ENCODE measurements around the gene HIVEP2. TPM values are rescaled to one million over a fixed set of nuclear protein-coding genes. Genes with fewer than 3 reads are reported as not detected.

HIVEP2 gene
- total and polyA plus RNA-seq, 2 donors (not counting 1 experiment from before 2014, with no cell fraction given): 5.8 to 31.9 TPM

DNA sequence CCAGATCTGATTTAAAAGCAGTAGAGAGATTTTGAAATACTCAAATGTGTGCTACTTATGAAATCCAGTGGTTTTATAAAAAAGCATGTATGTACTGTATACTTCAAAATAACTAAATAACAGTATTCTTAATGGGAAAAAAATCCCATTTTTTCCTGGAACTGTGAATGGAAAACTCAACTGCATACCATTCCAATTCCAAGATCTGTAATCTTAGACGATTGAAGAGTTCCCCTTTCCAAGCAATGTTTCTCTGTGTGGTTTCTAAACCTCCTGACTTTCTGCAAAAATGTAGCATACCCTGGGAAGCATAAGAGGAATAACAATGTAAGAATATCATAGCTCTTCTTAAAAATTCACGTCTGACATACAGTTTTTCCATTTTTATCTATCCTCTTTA, 40.3 kb upstream of the HIVEP2 start:
- TF ChIP-seq, protein P1, sequence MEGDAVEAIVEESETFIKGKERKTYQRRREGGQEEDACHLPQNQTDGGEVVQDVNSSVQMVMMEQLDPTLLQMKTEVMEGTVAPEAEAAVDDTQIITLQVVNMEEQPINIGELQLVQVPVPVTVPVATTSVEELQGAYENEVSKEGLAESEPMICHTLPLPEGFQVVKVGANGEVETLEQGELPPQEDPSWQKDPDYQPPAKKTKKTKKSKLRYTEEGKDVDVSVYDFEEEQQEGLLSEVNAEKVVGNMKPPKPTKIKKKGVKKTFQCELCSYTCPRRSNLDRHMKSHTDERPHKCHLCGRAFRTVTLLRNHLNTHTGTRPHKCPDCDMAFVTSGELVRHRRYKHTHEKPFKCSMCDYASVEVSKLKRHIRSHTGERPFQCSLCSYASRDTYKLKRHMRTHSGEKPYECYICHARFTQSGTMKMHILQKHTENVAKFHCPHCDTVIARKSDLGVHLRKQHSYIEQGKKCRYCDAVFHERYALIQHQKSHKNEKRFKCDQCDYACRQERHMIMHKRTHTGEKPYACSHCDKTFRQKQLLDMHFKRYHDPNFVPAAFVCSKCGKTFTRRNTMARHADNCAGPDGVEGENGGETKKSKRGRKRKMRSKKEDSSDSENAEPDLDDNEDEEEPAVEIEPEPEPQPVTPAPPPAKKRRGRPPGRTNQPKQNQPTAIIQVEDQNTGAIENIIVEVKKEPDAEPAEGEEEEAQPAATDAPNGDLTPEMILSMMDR (IDR thresholded peaks at IDR 0.05): no peak
- TF ChIP-seq EZH2 (IDR thresholded peaks at IDR 0.05; ENCODE audit: borderline replicate concordance, insufficient read depth, low read depth, low read length, poor library complexity, severe bottlenecking): no peak
- H3K4me1 Mint-ChIP-seq: peaks cover 7% of the 10 kb centered on the region
- Histone ChIP-seq H3K4me3 (ENCODE audit: control extremely low read depth in 1 of 5, extremely low read depth in 1 of 5, insufficient read depth in 1 of 5, low read depth in 2 of 5, low read length in 4 of 5) (no peak overlapping the region), H3K4me1 (ENCODE audit: control insufficient read depth in 2 of 2, insufficient read depth in 2 of 2, low read length in 2 of 2) (no peaks in the 10 kb centered on the region), H3K36me3 (replicated peaks in 1 of 2; ENCODE audit: control extremely low read depth in 1 of 2, control insufficient read depth in 1 of 2, extremely low read depth in 1 of 2, insufficient read depth in 2 of 2, low read length in 1 of 2) (no peaks in the 10 kb centered on the region), H3K4me2 (replicated peaks; ENCODE audit: low read depth, low read length, poor library complexity, severe bottlenecking) (no peak overlapping the region), H3K9ac (ENCODE audit: low read length) (no peak overlapping the region), H3K79me2 (ENCODE audit: control insufficient read depth, insufficient read depth, low read length) (no peaks in the 10 kb centered on the region), H4K20me1 (ENCODE audit: control insufficient read depth, insufficient read depth, low read length, poor library complexity, severe bottlenecking) (no peaks in the 10 kb centered on the region), H2AFZ (ENCODE audit: insufficient read depth, low read depth, low read length, poor library complexity, severe bottlenecking) (no peak overlapping the region), H3K9me3 (ENCODE audit: control extremely low read depth in 1 of 3, control insufficient read depth in 2 of 3, insufficient read depth in 1 of 3, low read length in 2 of 3) (peaks cover 0 to 12% (median 0%) of the 10 kb centered on the region in 3 donors), H3K27me3 (replicated peaks in 1 of 4; ENCODE audit: control extremely low read depth in 1 of 4, control insufficient read depth in 3 of 4, insufficient read depth in 4 of 4, low read length in 3 of 4) (no peaks in the 10 kb centered on the region), H3K27ac (ENCODE audit: low read length in 2 of 2) (no peak overlapping the region)
- DNase-seq (no peak), ATAC-seq (ENCODE audit: low read depth) (no peak)
- POLR2A ChIA-PET: interaction anchor here (1.0 kb wide), 1 partner anchor 72 kb away, joined by 3 read pairs; no protein-coding TSS in a partner anchor
- no peak overlapping the region for H3K4me3 Mint-ChIP-seq
- peaks cover 4% of the 10 kb centered on the region for H3K27me3 Mint-ChIP-seq
- no peak overlapping the region for H3K27ac Mint-ChIP-seq
- CTCF ChIA-PET: interaction anchor here (1.0 kb wide), 1 partner anchor 12 kb away, joined by 3 read pairs; no protein-coding TSS in a partner anchor
- peaks cover 16% of the 10 kb centered on the region for H3K9me3 Mint-ChIP-seq (ENCODE audit: insufficient read depth)
- intact Hi-C loops (cut with micrococcal nuclease): no loop called here
- WGBS (ENCODE audit: insufficient coverage): no CpG with 5 or more reads among the region's 2 CpGs

DNA sequence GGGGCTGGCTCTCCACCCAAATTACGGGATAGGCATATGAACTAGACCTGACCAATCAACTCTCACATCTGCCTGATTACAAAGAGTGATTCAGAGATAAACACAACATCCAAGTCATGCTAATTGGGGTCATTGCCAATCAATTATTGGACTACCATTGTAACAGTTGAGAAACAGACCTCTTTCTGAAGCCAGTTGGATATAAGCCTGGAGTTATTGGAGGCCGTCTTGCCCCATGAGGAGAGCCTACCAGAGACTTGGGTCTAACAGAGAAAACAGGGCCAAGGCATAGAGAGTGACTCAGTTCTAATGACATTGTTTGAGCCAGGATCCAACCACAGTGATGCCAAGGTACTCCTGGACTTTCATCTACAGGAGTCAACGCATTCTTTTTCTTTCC, 39.4 kb upstream of the HIVEP2 start:
- H3K27ac ChIP-seq (ENCODE audit: low read length in 2 of 2): no peak overlapping the region
- no peak overlapping the region for H3K9ac ChIP-seq (ENCODE audit: low read length)
- ChIA-PET CTCF (interaction anchor here (1.0 kb wide), 1 partner anchor 11 kb away, joined by 3 read pairs; no protein-coding TSS in a partner anchor), POLR2A (interaction anchor here (1.0 kb wide), 1 partner anchor 71 kb away, joined by 3 read pairs; no protein-coding TSS in a partner anchor)
- H3K4me2 ChIP-seq (replicated peaks; ENCODE audit: low read depth, low read length, poor library complexity, severe bottlenecking): no peak overlapping the region
- H2AFZ ChIP-seq (ENCODE audit: insufficient read depth, low read depth, low read length, poor library complexity, severe bottlenecking): no peak overlapping the region
- Mint-ChIP-seq H3K4me3 (no peak overlapping the region), H3K9me3 (ENCODE audit: insufficient read depth) (peaks cover 17% of the 10 kb centered on the region), H3K4me1 (peaks cover 7% of the 10 kb centered on the region), H3K27me3 (peaks cover 4% of the 10 kb centered on the region), H3K27ac (no peak overlapping the region)
- no peaks in the 10 kb centered on the region for H3K36me3 ChIP-seq (replicated peaks in 1 of 2; ENCODE audit: control extremely low read depth in 1 of 2, control insufficient read depth in 1 of 2, extremely low read depth in 1 of 2, insufficient read depth in 2 of 2, low read length in 1 of 2)
- intact Hi-C loops (cut with micrococcal nuclease): no loop called here
- ATAC-seq (ENCODE audit: low read depth) (no peak), DNase-seq (no peak)
- no peaks in the 10 kb centered on the region for H3K79me2 ChIP-seq (ENCODE audit: control insufficient read depth, insufficient read depth, low read length)
- H3K9me3 ChIP-seq (ENCODE audit: control extremely low read depth in 1 of 3, control insufficient read depth in 2 of 3, insufficient read depth in 1 of 3, low read length in 2 of 3): peaks cover 0 to 12% (median 0%) of the 10 kb centered on the region in 3 donors
- 100% methylated on average over 2 of the region's 3 CpGs for WGBS (ENCODE audit: insufficient coverage)
- H3K4me3 ChIP-seq (ENCODE audit: control extremely low read depth in 1 of 5, extremely low read depth in 1 of 5, insufficient read depth in 1 of 5, low read depth in 2 of 5, low read length in 4 of 5): no peak overlapping the region
- TF ChIP-seq, protein P1 (IDR thresholded peaks at IDR 0.05): no peak
- no peak for TF ChIP-seq EZH2 (IDR thresholded peaks at IDR 0.05; ENCODE audit: borderline replicate concordance, insufficient read depth, low read depth, low read length, poor library complexity, severe bottlenecking)
- no peaks in the 10 kb centered on the region for H3K4me1 ChIP-seq (ENCODE audit: control insufficient read depth in 2 of 2, insufficient read depth in 2 of 2, low read length in 2 of 2)
- no peaks in the 10 kb centered on the region for H3K27me3 ChIP-seq (replicated peaks in 1 of 4; ENCODE audit: control extremely low read depth in 1 of 4, control insufficient read depth in 3 of 4, insufficient read depth in 4 of 4, low read length in 3 of 4)
- no peaks in the 10 kb centered on the region for H4K20me1 ChIP-seq (ENCODE audit: control insufficient read depth, insufficient read depth, low read length, poor library complexity, severe bottlenecking)
